Measurements from ENCODE around the gene RTN4R.

Gene RTN4R

DNA sequence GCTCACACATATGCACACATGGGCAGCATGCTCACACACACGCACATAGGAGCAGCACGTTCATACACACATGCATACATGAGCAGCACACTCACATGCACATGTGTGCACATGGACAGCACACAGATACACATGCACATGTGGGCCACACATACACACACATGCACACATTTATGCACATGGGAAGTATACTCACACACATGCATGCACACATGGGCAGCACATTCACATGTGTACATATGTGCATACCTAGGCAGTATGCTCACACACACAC lies 42.5 kb downstream of the RTN4R start:
- H3K27ac Mint-ChIP-seq, result peak overlapping the region in 2 of 3 experiments; percentile 68 to 92
- H3K4me1 Mint-ChIP-seq, result peaks cover 30% of the 10 kb centered on the region
- peaks cover 5% of the 10 kb centered on the region for H3K36me3 Mint-ChIP-seq (ENCODE audit: low read depth)
- H3K9me3 Mint-ChIP-seq, result peaks cover 2% of the 10 kb centered on the region
- TF ChIP-seq, protein P1, sequence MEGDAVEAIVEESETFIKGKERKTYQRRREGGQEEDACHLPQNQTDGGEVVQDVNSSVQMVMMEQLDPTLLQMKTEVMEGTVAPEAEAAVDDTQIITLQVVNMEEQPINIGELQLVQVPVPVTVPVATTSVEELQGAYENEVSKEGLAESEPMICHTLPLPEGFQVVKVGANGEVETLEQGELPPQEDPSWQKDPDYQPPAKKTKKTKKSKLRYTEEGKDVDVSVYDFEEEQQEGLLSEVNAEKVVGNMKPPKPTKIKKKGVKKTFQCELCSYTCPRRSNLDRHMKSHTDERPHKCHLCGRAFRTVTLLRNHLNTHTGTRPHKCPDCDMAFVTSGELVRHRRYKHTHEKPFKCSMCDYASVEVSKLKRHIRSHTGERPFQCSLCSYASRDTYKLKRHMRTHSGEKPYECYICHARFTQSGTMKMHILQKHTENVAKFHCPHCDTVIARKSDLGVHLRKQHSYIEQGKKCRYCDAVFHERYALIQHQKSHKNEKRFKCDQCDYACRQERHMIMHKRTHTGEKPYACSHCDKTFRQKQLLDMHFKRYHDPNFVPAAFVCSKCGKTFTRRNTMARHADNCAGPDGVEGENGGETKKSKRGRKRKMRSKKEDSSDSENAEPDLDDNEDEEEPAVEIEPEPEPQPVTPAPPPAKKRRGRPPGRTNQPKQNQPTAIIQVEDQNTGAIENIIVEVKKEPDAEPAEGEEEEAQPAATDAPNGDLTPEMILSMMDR (IDR thresholded peaks at IDR 0.05; ENCODE audit: unreplicated experiment in 3 of 3), result no peak
- H3K27me3 Mint-ChIP-seq (ENCODE audit: low read depth), result peaks cover 12% of the 10 kb centered on the region
- H3K4me3 Mint-ChIP-seq, result peak overlapping the region in 1 of 3 experiments; percentile 18

DNA sequence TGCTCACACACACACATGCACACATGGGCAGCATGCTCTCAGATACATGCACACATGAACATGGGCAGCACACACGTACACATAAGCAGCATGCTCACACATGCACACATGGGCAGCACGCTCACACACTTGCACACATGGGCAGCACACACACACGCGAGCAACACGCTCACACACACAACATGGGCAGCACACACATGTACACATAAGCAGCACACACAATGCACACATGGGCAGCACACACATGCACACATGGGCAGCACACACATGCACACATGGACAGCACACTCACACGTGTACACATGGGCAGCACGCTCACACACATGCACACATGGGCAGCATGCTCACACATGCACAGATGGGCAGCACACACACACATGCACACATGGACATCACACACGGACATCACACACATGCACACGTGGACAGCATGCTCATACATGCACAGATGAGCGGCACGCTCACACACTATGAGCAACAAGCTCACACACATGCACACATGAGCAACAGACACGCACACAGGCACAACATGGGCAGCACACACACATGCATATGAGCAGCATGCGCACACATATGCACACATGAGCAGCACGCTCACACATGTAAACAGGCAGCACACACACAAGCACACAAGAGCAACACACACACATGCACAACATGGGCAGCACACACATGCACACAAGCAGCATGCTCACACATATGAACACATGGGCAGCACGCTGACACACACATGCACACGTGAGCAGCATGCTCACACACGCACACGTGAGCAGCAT lies 43.0 kb downstream of the RTN4R start:
- Mint-ChIP-seq H3K27me3 (ENCODE audit: low read depth) (peaks cover 12% of the 10 kb centered on the region), H3K36me3 (ENCODE audit: low read depth) (peaks cover 5% of the 10 kb centered on the region), H3K9me3 (peaks cover 2% of the 10 kb centered on the region), H3K4me1 (peaks cover 28% of the 10 kb centered on the region), H3K4me3 (peak overlapping the region in 2 of 3 experiments; percentile 18 to 27), H3K27ac (peak overlapping the region in 2 of 3 experiments; percentile 68 to 92)
- TF ChIP-seq, protein P1 (IDR thresholded peaks at IDR 0.05; ENCODE audit: unreplicated experiment in 3 of 3), result no peak

DNA sequence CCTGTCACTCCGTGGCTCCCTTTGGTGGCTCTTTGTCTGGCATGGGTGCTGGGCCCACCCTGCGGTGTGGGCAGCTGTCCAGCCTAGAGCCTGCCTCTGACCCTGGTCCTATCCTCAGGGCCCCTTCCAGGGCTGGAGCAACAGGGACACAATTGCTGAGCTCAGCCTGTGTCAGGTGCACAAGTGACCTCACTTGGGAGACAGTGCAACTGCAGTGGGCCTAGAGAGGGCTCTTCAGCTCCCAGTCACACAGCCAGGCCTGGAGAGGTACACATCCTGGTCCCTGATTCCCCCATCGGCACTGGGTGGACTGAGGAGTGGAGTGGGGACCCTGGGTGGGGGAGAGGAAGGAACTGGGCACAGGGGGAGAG lies 43.9 kb downstream of the RTN4R start:
- H3K4me1 Mint-ChIP-seq, result peaks cover 21% of the 10 kb centered on the region
- H3K27me3 Mint-ChIP-seq (ENCODE audit: low read depth), result peaks cover 15% of the 10 kb centered on the region
- H3K36me3 Mint-ChIP-seq (ENCODE audit: low read depth), result peaks cover 5% of the 10 kb centered on the region
- TF ChIP-seq, protein P1 (IDR thresholded peaks at IDR 0.05; ENCODE audit: unreplicated experiment in 3 of 3), result no peak
- H3K4me3 Mint-ChIP-seq, result no peak overlapping the region
- H3K27ac Mint-ChIP-seq, result peak overlapping the region in 2 of 3 experiments; percentile 68 to 92
- peaks cover 2% of the 10 kb centered on the region for H3K9me3 Mint-ChIP-seq

DNA sequence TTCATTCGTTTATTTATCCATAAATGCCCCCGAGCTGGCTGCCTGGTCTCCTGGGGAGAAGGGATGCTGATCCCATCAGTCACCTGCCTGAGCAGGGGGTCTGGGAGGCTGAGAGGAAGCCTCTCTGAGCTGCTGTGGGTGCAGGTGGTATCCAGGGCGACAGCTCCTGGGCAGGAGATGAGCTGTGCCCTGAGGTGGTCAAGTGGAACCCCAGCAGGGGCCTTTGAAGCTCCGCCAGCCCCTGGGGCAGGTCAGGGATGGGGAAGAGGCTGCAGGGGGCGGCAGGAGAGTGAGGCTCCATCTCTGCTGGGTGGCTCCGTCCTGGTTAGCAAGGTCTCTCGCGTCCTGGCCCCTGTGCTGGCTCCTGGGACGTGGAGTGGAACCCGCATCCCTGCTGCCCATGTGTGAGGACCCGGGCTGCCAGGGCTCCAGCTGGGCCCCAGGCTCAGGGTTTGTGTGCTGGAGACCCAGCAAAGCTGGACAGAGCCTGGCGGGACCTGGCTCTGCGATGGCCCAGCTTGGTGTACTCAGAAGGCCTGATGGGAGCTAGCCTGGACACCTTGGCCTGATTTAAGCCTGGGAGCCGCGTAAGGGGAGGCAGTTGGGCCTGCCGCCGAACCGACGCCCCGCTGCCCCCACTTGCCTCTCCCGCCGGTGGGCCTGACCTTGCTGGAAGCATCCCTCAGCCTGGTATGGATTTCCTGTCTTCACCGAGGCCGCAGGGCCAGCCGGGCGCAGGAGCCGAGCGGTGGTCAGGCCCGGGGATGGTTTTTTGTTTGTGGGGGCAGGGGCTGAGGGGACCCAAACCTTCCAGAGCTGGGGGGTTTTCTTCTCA lies 44.5 kb downstream of the RTN4R start:
- H3K9me3 Mint-ChIP-seq, result peaks cover 2% of the 10 kb centered on the region
- H3K4me3 Mint-ChIP-seq, result no peak overlapping the region
- peaks cover 5% of the 10 kb centered on the region for H3K36me3 Mint-ChIP-seq (ENCODE audit: low read depth)
- TF ChIP-seq, protein P1 (IDR thresholded peaks at IDR 0.05; ENCODE audit: unreplicated experiment in 3 of 3), result no peak
- H3K27ac Mint-ChIP-seq, result no peak overlapping the region
- H3K27me3 Mint-ChIP-seq (ENCODE audit: low read depth), result peaks cover 17% of the 10 kb centered on the region
- peaks cover 23% of the 10 kb centered on the region for H3K4me1 Mint-ChIP-seq

DNA sequence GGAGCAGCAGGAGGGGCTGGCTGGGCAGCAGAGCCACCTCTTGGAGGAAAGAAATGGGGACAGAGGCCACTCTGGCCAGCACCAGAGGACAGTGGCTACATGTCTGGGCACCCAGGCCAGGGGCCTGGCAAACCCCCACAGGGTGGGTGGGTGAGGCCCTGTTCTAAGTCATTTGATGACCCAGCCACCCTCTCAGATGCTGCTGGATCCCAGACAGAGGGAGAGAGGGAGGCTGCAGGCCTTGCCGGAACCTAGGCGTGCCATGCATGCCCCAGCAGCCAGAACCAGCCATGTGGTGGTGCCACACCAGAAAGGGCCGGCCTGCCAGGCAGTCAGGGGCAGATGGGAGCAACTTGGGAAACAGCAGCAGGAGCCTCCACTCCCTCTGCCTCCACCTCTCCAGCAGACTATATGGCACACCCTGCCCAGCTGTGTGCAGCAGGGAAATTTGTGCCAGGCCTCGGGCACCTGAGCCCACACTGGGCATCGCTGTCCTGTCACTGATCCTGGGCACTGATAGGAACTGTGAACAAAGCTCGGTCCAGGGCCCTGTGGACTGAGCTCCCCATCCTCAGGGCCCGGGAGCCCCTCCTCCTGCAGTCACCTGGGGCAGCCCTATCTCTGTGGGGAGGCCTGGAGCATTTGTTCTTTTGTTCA lies 45.2 kb downstream of the RTN4R start:
- Mint-ChIP-seq H3K27ac (no peak overlapping the region), H3K4me3 (no peak overlapping the region), H3K9me3 (peaks cover 2% of the 10 kb centered on the region), H3K27me3 (ENCODE audit: low read depth) (peaks cover 17% of the 10 kb centered on the region), H3K36me3 (ENCODE audit: low read depth) (peaks cover 5% of the 10 kb centered on the region), H3K4me1 (peaks cover 28% of the 10 kb centered on the region)
- TF ChIP-seq, protein P1 (IDR thresholded peaks at IDR 0.05; ENCODE audit: unreplicated experiment in 3 of 3), result no peak
